GM21447 (cell line): ENCODE measurements around the gene XPO6.

Experiments
- ATAC-seq: cut with Tn5 transposase; IDR thresholded peaks from one replicate; pipeline ENCODE4 v1.9.1; 2021; ENCODE audit not compliant: unreplicated experiment

The XPO6 gene

DNA sequence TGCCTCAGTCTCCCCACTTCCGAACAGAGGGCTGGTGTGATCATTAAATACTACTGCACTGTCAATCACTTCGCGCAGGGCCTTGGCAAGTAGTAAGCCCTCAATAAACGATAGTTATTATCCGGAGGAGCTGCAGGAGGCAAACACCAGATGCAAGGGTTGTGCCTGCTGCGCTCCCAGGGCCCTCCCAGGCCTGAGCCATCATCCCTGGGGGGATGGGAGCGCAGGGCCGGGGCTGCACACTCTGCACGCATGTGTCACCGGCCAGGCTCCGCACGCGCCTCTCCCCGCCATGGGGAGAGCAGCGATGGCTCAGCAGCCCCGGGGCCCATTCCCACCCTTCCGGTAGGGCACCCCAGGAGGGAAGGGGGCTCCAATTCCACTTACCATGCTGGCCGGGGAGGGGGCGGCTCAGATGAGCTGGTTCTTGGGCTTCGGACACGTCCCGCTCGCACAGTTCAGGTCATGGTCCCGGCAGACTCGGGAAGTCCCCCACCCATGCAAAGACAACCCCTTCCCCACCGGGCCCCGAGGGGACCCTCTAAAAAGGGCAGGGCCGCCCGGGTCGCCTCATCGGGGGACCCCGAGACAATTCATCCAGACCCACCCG is 681 bp downstream of the XPO6 start:
- ATAC-seq = peak; percentile 54

DNA sequence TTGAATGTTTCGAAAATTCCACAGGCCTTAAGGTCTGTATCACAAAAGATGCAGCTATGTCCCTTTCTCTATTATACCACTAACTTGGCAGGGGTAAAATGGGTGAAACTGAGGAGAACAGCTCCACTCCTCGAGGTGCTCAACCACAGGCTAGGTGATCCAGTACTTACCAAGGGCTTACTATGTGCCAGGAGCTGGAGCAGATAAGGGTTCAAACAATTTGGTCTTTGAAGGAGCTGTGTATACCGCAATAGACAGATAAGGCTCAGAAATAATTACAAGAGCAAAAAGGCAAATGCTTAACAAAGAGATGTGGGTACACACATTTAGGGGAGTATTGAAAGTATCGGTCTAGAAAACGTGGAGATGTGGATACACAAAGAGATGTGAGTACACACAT is 1.5 kb downstream of the XPO6 start:
- ATAC-seq = no peak

DNA sequence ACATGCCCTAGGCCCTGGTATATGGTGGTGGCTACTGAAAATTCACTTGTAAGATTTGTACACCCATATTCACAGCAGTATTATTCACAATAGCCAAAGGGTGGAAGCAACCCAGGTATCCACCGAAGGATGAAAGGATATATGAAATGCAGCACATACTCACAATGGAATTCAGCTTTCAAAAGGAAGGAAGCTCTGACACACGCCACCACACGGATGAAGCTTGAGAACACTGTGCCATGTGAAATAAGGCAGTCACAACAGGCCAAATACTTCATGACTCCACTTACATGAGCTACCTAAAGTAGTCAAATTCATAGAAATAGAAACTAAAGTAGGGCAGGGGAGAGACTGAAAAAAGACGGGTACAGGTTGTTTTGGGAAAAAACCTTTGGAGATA is 2.9 kb downstream of the XPO6 start:
- ATAC-seq = no peak

- no peak for ATAC-seq
These were observed 3.6 kb downstream of the XPO6 start for GRCh38 chr16:28208131-28208530.

DNA sequence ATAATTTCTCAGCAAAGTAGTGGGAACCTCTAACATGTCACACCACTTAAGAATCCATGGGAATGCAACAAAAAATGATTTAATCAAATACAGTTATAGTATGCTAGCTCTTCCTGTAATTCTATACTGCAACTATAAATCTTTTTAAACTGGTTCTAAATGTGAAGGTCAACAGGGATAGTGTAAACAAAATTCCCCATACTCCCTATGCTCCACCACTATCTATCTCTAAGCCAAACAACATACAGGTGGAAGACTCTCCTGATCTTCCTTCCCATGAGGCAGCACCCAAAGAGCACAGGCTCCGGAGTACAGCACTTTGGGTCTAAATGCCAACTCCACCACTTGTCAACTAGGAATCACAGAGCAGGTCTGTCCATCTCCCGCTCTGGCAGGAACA is 4.4 kb downstream of the XPO6 start:
- no peak for ATAC-seq

DNA sequence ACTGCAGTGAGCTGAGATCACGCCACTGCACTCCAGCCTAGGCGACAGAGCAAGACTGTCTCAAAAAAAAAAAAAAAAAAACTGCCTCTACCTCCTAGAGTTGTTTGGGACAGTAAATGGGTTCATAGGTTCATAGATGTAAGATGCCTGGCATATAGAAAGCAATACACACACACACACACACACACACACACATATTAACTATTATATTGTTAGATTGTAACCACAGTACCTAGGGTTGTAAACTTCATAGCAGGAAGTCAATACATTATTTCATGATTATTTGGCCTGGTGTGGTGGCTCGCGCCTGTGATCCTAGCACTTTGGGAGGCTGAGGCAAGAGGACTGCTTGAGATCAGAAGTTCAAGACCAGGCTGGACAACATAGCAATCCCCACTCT is 5.8 kb downstream of the XPO6 start:
- ATAC-seq = no peak

DNA sequence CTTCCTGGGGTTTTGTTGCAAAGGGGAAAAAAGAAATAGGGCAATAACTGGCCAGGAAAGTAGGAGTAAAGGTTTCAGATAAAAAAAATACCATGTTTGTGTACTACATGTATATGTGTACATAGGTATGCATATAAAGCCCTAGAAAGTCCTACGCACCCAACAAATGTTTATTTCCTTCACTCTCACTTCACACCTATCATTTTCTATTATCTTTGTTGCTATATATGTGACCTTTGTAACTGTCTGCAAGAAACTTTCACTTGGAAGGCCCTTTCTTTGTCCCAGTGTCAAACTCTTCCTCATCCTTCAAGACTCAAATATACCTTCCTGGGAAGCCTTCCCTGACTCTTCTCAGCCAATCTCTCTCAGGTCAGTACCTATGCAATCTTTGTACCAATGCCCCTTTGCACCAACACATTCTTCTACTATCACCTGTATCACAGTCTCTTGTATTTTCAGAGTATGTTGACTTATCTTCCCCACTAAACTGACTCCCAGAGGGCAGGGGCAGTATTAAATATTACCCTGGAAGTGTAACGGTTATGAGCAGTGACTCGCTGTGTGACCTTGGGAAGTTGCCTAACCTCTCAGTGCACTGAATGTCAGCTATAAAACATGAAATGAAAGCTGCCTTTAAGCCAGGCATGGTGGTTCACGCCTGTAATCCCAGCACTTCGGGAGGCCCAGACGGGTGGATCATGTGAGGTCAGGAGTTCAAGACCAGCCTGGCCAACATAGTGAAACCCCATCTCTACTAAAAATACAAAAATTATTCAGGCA is 6.5 kb downstream of the XPO6 start:
- ATAC-seq = no peak

DNA sequence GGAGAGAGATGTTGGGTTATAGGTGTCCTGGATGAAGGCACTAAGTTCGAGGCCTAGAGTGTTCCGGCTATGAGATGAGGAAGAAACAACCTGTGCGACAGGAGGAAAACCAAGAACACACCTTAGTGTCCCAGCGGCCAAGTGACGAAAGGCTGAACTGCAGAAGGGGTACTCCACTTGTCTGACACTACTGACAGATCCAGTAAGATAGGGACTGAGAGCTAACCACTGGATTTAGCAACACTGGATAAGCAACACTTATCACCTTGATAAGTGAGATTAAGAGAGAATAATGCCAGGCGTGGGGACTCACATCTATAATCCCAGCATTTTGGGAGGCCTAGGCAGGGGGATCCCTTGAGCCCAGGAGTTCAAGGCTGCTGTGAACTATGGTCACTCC is 7.1 kb downstream of the XPO6 start:
- ATAC-seq = no peak

DNA sequence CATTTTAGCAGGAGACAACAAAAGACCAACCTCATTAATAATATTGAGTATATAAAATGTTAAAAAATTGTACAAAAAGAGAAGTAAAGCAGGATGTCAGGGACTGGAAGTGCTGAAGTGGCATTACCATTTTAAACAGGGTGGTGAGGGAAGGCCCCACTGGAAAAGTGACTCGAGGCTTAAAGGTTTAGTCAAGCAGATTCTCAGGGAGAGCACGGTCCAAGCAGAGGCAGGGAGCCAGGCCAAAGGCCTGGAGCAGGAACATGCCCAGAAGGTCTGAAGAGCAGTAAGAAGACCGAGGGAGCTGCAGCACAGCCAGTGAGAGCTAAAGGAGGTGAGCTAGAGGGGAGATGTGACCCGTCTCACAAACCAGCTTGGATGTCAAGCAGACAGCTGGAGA is 7.6 kb downstream of the XPO6 start:
- ATAC-seq = no peak

DNA sequence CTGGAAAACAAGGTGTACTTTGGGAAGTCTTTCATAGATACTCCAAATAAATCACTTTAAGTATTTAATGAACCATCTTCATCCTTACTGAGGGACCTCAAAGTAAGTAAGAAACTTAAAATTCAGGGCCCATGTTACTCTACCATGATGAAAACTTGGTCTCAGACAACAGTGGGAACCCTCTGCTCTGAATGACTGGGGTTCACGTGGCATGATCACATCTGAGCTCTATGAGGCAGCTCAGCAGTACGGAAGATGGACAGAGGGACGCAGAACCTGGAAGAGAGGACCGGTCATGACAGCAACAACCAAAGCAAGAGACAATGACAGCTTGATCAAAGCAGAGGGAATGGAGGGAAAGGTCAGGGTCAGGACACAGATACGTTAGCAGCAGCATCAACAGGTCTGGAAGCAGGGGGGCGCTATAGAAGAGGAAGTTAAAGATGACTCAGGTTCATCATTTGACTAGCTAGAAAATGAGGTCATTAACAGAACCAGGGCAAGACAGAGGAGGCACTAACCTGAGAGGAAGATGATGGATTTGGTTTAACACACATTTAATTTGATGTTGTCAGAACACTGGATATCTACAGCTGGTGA is 9.5 kb downstream of the XPO6 start:
- no peak for ATAC-seq

- no peak for ATAC-seq
These were observed 11.1 kb downstream of the XPO6 start for GRCh38 chr16:28200661-28201060.

- no peak for ATAC-seq
These were observed 15.3 kb downstream of the XPO6 start for GRCh38 chr16:28196387-28196987.

DNA sequence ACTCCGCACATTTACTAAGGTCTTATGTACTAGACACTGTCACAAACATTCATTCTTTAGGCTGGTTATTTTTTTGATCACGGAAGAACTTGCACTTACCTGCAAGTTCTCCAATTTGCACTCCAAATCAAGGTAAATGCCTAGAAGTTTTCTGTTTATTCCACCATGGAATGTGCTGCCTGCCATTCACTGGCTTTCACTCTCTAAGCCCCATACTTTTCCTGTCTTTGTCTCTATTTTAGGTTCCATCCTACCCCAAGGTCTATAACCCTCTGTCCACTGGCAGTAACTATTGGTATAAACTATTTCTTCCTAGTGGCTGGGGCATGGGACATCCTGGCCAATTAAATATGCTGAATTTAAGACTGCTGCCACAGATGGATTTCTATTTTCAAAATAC is 15.9 kb downstream of the XPO6 start:
- no peak for ATAC-seq

DNA sequence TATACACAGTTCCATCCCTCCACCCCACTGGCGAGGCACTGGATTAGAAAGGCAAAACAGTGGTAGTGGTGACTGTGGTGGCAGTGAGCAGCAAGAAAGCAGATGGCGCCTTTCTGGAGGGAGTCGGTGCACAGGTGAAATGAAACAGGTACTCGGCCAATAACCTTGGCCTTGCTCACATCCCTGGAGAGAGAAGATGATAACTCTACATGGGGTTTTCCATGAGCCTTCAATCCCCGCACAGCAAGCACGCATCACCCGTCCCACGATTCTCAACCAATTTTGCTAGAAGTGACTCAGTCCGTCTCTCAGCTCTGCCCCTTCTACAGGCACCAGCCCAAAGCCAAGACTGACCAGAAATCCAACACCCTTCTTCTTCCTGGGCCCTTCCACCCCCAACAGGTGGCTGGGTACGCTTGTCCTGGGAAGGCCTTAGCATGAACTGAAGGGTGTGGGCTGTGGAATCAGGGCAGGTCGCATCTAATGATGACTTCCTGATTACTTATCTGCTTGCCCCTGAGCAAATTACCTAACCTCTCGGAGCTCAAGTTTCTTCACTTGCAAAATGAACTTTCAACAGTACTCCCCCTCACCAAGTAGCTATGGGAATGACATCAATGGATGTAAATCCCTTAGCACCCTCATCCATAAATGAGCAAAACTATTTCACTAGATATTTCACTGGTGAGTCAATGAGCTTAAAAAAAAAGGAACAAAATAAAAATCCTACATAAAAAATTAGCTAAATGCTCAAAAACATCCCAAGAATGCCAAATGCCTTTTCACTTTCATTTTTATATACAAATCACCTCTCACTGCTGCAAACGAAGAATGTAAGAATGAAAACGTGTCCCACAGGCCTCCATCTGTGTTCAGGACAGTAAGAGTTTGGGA is 18.0 kb downstream of the XPO6 start:
- peak; percentile 5 for ATAC-seq

GRCh38 chr16:28192806-28193529 is 18.8 kb downstream of the XPO6 start:
- peak; percentile 53 for ATAC-seq

DNA sequence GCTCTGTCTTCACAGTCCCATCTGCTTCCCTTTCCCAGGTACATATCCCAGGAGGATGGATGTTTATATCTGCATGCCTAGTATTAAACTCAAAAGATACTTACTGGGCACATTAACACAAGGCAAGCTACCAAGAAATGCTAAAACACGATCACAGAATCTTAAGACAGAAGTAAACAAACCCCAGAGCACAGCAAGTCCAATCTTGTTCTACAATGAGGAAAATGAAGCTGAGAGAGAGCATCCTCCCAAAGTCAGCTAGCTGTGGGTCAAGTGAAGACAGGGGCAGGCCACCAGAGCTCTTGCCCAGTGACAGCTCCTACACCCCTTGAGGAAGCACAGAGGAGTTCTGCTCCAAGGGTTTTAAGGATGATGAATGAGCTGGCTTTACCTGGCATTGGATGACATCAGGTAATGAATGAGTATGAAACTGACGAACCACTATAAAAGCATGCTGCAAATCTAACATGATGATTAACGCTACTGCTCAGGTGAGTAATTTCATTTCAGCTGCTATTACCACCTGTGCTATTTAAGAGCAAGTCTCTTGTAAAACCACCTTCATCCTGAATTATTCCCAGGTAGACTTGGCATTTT is 20.3 kb downstream of the XPO6 start:
- ATAC-seq = no peak

- ATAC-seq = no peak
These were observed 22.5 kb downstream of the XPO6 start for GRCh38 chr16:28189245-28189644.

DNA sequence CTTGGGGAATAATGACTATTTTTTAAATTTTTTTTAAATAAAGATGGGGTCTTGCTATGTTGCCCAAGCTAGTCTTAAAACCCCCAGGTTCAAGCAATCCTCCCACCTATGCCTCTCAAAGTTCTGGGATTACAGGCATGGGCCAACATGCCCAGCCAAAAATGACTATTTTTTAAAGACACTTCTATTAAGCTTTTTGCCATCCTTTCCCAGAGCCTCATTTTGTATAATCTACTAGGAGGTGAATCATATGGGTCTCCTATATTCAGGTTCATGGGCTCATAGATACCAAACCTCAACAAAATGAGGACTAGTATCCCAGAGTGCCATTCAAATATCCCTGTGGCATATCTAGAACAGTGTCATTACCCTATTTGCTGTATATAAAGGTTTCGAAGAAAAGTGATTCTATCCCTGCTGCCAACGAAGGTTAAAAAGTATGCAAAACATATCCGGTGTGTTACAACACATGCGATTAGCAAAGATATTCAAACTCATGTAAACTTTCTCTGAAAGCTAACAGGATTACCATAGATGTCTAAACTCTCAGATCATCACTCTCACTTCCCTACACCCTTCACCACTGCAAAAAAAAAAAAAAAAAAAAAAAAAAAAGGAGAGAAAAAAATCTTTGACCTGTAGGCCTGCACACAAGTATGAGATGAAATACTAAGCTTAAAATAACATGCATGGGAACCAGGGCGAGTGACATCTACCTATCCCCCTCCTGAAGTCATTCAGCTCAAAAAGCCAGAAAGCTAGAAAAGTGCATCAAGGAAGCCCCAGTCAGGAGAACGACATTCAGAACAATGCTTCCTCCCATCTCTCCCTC is 23.5 kb downstream of the XPO6 start:
- ATAC-seq = peak; percentile 78

- peak; percentile 39 for ATAC-seq
These were observed 24.2 kb downstream of the XPO6 start for GRCh38 chr16:28187595-28188004.
